ENCODE measurements around the gene SEPTIN5.

Gene SEPTIN5

DNA sequence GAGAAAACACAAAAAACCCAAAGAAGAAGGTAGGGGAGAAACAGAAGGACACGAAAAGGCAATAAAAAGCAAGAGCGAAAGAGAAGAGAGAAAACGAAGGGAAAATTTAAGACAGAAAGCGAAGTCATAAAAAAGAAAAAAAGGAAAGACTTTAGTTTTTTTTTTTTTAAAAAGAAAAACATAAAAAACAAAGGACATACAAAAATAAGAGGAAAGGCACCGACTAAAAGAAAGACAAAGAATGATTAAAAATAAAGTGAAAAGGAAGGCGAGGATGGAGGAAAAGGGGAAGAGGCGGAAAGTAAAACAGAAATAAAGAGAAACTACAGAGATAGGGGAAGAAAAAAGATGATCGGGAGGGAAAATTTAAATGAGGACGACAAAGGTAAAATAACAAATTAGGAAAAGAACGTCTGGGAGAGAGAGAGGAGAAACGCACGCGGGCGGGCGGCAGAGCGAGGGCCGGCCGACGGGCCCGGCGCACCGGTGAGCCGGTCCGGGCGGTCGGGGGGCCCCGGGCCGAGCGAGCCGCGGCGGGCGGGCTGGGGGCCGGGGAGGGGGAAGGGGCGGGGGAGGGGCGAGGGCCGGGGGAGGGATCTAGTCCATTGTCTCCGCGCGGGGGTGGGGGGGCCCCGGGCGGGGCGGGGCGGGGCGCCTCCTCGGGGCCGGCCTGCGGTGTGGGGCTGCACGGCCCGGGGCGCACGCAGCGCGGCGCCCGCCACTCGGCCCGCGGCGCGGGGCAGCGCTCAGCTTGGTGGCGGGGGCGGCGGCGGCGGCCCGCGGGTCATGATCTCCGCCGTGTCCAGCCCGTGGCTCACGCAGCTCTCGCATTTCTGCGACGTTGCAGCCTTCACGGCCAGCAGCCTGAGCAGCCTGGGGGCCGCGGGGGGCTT lies 46.0 kb downstream of the SEPTIN5 start, which contains the start of gene TBX1:
TBX1 (plus strand) TSS at position 721 of the 893 bp plus-strand sequence; CDS start at position 787, 66 bp downstream.
- H3K4me3 Mint-ChIP-seq, result peak within 1 kb of the TSS; percentile 67
- peaks cover 41% of the 10 kb centered on the region for H3K4me1 Mint-ChIP-seq
- H3K36me3 Mint-ChIP-seq, result no peaks in the 10 kb centered on the region
- ATAC-seq, result no peak
- DNase-seq (ENCODE audit: low spot score in 2 of 2), result no peak
- H3K27ac Mint-ChIP-seq, result no peak within 1 kb of the TSS
- H3K9me3 Mint-ChIP-seq, result no peaks in the 10 kb centered on the region

DNA sequence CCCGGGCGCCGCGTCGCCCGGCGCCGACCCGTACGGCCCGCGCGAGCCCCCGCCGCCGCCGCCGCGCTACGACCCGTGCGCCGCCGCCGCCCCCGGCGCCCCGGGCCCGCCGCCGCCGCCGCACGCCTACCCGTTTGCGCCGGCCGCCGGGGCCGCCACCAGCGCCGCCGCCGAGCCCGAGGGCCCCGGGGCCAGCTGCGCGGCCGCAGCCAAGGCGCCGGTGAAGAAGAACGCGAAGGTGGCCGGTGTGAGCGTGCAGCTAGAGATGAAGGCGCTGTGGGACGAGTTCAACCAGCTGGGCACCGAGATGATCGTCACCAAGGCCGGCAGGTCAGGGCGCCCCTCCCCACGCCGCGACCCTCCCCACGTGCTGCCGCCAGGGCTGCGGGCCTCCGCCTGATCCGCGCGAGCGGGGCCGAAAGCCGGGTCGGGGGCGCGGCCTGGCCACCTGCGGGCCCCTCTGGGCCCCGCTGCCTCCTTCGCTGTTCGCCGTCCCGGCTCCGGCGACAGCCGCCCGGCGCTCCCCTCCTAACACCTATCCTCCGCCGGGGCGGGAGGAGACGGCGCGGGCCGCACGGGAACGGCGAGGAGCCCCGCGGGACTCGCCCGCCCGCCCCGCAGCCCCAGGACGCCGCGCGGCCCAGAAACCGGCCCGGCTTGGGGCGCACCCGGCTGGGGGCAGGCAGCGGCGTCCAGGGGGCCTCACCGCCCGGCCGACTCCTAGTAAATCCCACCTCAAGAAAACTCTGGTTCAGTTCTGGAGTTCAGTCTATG lies 46.8 kb downstream of the SEPTIN5 start:
- no peaks in the 10 kb centered on the region for H3K9me3 Mint-ChIP-seq
- H3K36me3 Mint-ChIP-seq, result no peaks in the 10 kb centered on the region
- H3K4me1 Mint-ChIP-seq, result peaks cover 36% of the 10 kb centered on the region
- DNase-seq (ENCODE audit: low spot score in 2 of 2) (no peak), ATAC-seq (no peak)
- no peak overlapping the region for H3K27ac Mint-ChIP-seq
- peak overlapping the region; percentile 31 for H3K4me3 Mint-ChIP-seq

DNA sequence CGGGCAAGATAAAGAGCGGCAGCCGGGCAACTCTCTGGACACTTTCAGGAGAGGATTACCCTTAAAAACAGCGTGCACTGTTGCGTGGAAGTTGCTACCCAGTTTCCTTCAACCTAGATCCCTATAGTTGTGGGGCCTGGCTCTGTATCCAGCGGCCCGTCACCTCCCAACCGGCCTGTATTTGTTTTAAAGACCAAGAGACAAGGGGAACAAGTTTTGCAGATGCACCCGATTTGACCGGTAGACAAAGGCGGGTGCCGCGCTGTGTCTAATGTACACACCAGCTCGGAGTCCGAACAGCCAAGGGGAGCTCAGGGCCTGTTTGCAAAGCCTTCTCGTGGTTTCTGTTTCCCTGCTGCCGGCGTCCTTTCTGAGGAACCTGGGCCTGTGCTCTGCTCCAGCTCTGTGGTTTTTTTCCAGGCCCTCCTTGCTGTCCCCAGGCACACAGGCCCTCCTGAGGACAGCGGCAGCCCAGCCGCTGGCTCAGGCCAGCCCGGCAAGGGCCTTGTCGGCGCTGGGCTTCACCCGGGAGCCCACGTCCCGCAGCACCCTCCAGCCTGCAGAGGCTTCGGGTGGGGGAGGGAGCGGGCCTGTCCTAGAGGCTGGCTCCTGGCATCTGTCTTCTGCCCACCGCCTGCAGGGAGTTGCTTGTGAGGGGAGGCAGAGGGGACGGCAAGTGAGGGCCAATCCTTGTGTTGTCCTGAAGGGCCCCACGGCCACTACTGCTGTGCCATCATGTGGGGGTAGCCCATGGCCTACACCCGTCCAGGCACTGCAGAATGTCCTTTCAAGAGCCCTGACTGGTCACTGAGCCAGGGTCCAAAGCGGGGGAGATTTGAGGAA lies 47.6 kb downstream of the SEPTIN5 start:
- DNase-seq (ENCODE audit: low spot score in 2 of 2), result no peak
- Mint-ChIP-seq H3K36me3 (no peaks in the 10 kb centered on the region), H3K4me1 (peaks cover 31% of the 10 kb centered on the region), H3K4me3 (peak overlapping the region; percentile 31), H3K9me3 (no peaks in the 10 kb centered on the region), H3K27ac (no peak overlapping the region)
- no peak for ATAC-seq

DNA sequence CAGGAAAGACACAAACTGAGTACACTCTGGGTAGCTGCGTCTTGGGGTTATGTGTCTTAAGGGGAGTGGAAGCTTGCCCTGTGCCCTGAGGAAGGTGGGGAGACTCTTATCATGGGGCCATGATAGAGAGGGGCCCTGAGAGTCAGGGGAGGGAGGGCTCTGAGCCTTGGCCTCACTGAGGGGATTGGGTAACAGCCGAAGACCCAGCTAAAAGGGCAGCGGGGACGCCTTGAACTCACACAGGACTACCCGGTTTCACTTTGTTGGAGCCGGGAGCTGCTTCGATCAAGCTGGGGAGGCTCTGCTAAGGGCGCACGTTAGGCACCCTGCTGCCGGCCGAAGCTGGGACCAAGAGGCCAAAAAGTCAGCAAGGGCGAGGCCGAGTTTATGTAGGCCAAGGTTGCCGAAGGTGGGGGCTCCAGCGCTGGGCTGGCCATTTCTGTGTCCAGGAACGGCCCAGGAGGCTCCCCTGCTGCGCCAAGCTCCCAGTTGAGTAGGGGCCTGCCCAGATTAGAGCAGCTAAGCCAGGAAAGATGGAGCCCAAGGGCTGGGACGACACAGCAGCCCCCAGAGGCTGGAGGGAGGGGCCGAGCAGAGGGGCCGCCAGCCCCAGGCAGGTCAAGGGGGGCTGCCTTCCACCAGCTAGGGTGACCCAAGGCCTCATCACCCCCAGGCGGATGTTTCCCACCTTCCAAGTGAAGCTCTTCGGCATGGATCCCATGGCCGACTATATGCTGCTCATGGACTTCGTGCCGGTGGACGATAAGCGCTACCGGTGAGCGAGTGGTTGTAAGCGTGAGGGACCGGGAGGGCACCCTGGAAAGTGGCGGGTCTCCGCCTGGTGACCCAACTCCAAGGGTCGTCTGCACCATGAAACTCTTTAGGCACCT lies 48.5 kb downstream of the SEPTIN5 start:
- H3K4me3 Mint-ChIP-seq, result no peak overlapping the region
- no peaks in the 10 kb centered on the region for H3K36me3 Mint-ChIP-seq
- H3K4me1 Mint-ChIP-seq, result peaks cover 32% of the 10 kb centered on the region
- H3K9me3 Mint-ChIP-seq, result no peaks in the 10 kb centered on the region
- ATAC-seq, result no peak
- DNase-seq (ENCODE audit: low spot score in 2 of 2), result no peak
- no peak overlapping the region for H3K27ac Mint-ChIP-seq

DNA sequence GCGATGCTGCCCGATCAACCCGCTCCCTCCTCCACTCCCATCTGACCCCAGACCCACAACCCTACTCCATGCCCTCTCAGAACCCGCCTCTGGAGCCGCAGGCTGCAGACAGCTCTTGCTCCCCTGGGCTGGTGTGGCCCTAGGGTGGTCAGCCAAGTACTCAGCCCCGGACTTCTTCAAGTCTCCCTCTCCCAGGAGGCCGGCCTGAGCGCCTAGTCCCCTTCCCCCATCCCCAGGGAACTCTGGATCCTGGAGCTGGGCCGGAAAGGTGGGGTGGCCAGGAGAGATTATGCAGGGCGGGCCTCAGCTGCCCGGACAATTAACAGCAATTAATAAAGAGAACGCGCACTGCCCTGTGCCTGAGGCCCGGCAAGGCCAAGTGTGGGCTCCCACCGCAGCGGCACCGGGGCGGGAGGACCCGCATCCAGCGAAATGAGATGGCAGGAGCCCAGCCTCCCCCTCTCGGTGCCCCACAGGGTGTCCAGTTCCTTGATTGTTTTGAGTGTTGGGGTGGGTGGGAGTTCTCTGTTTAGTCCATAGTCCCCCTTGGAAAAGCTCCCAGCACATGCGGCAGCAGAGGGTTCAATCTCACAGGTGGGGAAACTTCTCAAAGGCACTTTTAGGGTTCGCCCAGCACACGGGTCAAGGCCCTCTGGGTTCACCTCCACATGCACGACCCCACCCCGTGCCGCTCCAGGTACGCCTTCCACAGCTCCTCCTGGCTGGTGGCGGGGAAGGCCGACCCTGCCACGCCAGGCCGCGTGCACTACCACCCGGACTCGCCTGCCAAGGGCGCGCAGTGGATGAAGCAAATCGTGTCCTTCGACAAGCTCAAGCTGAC lies 49.4 kb downstream of the SEPTIN5 start:
- no peak overlapping the region for H3K4me3 Mint-ChIP-seq
- DNase-seq (ENCODE audit: low spot score in 2 of 2) (no peak), ATAC-seq (no peak)
- peaks cover 28% of the 10 kb centered on the region for H3K4me1 Mint-ChIP-seq
- no peaks in the 10 kb centered on the region for H3K36me3 Mint-ChIP-seq
- H3K27ac Mint-ChIP-seq, result no peak overlapping the region
- no peaks in the 10 kb centered on the region for H3K9me3 Mint-ChIP-seq

DNA sequence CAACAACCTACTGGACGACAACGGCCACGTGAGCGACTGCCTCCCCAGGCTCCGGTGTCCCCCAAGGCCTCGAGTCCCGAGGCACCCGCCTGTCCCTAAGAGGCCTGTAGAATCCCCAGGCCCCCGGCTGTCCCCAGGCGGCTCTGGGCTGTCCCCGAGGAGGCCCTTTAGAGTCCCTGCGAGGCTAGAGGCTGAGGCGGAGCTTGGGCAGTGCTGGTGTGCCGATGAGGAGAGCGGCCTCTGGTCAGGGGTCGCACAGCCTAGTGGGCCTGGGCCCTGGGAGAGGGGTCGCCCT lies 49.9 kb downstream of the SEPTIN5 start:
- Mint-ChIP-seq H3K27ac (no peak overlapping the region), H3K9me3 (no peaks in the 10 kb centered on the region), H3K4me1 (peaks cover 28% of the 10 kb centered on the region), H3K36me3 (no peaks in the 10 kb centered on the region), H3K4me3 (no peak overlapping the region)
- DNase-seq (ENCODE audit: low spot score in 2 of 2) (no peak), ATAC-seq (no peak)

DNA sequence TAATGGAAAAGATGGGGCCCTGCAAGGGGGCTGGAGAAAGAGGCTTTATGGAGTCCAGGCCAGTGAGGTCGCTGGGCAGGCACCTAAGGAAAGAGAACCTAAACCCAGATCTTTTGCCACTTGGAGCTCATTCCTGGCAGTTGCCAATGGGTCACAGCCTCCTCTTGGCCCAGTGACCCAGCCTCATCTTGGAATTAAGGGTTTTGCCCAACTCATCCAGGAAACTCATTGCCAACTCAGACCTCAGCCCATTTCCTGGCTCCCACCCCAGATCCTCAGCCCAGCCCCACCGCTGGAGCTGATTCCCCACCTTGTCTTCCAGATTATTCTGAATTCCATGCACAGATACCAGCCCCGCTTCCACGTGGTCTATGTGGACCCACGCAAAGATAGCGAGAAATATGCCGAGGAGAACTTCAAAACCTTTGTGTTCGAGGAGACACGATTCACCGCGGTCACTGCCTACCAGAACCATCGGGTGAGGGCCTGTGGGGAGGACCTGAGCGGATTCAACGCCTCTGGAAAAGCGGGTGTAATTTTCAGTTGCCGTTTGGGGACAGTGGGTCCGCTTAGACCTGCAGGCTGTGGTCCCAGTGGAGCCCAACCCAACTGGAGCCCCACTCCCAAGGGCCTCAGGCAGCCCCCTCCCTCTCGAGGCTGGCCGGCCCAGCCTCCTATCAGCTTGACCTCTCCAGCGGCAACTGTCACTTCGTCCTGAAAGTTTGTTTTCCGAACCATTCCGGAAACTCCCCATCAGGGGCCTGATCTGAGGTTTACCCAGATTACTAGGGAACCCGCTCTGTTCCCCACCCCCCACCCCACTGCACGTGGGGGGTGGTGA lies 50.6 kb downstream of the SEPTIN5 start:
- Mint-ChIP-seq H3K27ac (no peak overlapping the region), H3K4me3 (peak overlapping the region; percentile 47), H3K9me3 (no peaks in the 10 kb centered on the region), H3K36me3 (no peaks in the 10 kb centered on the region), H3K4me1 (peaks cover 22% of the 10 kb centered on the region)
- DNase-seq (ENCODE audit: low spot score in 2 of 2) (no peak), ATAC-seq (no peak)

DNA sequence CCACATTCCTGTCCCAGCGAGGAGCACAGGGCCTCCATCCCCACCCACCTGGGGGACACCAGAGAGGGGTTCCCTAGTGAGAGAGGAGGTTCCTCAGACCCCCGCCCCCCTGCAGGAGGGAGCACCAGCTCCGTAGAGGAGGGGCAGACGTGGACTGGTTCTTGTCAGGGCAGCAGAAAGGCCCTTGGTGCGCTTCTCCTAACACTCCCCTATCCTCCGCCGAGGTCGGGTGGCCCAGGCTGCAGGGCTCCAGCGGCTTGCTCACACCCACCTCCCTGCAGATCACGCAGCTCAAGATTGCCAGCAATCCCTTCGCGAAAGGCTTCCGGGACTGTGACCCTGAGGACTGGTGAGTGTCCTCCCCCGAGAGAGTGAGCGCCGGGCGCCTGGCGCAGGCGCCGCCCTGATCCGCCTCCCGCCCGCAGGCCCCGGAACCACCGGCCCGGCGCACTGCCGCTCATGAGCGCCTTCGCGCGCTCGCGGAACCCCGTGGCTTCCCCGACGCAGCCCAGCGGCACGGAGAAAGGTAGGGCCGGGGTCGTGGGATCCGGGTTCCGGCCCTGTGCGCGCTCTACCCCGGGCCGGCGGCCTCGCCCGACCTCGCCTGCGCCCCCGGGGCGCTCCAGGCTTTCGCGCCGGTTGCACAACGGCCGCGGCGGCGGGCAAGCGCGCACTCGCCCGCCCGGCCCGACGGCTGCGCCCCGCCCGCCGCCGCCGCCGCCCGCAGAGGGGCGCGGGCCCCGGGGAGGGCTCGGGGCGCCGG lies 51.4 kb downstream of the SEPTIN5 start:
- Mint-ChIP-seq H3K4me1 (peaks cover 15% of the 10 kb centered on the region), H3K36me3 (no peaks in the 10 kb centered on the region), H3K9me3 (no peaks in the 10 kb centered on the region), H3K4me3 (peak overlapping the region; percentile 47), H3K27ac (no peak overlapping the region)
- ATAC-seq, result peak; percentile 31
- DNase-seq (ENCODE audit: low spot score in 2 of 2), result peak in 1 of 2 donors; percentile 61

DNA sequence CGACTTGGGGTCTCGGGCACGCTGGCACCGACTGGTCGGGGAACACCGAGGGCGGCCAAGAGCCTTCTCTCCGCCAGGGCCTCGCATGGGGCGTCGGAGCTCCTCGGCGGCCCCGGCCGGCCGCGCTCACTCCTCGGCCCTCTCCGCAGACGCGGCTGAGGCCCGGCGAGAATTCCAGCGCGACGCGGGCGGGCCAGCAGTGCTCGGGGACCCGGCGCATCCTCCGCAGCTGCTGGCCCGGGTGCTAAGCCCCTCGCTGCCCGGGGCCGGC lies 51.9 kb downstream of the SEPTIN5 start:
- no peak for DNase-seq (ENCODE audit: low spot score in 2 of 2)
- H3K4me3 Mint-ChIP-seq, result no peak overlapping the region
- H3K36me3 Mint-ChIP-seq, result no peaks in the 10 kb centered on the region
- H3K27ac Mint-ChIP-seq, result no peak overlapping the region
- peaks cover 15% of the 10 kb centered on the region for H3K4me1 Mint-ChIP-seq
- no peaks in the 10 kb centered on the region for H3K9me3 Mint-ChIP-seq
- no peak for ATAC-seq

DNA sequence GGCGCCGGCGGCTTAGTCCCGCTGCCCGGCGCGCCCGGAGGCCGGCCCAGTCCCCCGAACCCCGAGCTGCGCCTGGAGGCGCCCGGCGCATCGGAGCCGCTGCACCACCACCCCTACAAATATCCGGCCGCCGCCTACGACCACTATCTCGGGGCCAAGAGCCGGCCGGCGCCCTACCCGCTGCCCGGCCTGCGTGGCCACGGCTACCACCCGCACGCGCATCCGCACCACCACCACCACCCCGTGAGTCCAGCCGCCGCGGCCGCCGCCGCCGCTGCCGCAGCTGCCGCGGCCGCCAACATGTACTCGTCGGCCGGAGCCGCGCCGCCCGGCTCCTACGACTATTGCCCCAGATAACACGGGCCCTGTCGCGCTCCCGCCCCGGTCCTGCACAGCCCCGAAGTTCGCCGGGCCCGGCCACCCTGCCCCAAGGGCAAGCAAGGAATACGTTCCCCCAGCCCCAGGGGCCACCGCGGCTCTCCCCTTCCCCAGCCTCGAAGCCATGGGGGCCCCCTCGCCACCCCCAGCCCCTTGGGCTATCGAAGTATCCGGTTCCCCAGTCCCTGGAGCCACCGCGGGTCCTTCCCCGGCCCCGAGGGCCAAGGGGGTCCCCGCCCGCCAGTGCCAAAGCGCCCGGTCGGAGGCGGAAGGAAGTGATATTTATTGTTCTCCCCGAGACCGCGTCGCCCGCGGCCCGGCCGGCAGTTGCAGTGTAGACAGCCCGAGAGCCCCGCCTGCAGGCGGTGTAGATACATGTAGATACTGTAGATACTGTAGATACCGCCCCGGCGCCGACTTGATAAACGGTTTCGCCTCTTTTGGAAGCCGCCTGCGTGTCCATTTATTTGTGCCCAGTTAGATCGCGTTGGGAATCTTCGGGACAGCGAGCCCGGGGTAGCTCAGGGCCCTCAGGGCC lies 52.5 kb downstream of the SEPTIN5 start:
- no peaks in the 10 kb centered on the region for H3K9me3 Mint-ChIP-seq
- peak in 1 of 2 donors; percentile 74 for DNase-seq (ENCODE audit: low spot score in 2 of 2)
- H3K4me3 Mint-ChIP-seq, result peak overlapping the region; percentile 56
- H3K36me3 Mint-ChIP-seq, result no peaks in the 10 kb centered on the region
- peak; percentile 66 for ATAC-seq
- no peak overlapping the region for H3K27ac Mint-ChIP-seq
- peaks cover 15% of the 10 kb centered on the region for H3K4me1 Mint-ChIP-seq

DNA sequence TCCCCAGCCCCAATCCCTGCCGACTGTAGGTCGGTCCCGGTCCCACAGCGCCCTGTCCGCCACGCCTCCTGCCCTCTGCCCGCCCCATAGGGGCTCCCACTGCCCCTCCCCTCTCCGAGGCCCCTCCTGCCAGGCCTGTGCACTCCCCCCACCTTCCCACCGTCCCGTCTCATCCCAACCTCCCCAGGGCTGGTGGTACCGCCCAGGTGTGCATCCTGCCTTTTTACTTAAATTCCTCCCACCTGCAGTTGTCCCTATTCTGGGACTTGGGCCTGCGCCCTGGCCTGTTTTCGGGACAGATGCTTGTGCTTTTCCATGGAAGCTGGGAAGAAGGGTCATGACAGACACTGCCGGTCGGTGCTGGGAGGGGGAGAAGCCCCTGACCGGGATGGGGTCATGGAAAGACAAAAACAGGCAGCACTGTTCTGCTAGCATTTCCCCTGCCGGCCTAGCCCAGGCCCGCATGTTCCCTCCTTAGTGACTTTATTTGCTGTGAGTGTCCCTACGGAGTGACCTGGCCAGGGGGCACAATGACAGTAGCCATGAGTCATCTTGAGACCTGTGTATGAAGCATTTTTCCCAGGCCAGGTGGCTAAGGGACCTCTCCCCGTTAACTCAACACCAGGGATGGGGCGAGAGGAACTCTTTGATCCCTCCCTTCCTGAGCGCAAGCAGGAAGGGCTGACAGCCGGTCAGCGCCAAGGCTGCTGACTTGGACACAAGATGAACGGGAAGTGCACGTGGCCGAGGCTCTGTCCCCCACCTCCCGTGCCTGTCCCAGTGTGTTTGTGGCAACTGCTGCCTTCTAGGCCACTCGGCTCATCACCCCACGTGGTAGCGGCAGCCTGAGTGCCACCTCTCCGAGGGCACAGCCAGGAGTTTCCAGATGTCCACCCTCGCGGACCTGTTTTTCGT lies 53.4 kb downstream of the SEPTIN5 start:
- Mint-ChIP-seq H3K4me3 (peak overlapping the region; percentile 56), H3K27ac (no peak overlapping the region), H3K9me3 (no peaks in the 10 kb centered on the region), H3K4me1 (peaks cover 9% of the 10 kb centered on the region), H3K36me3 (no peaks in the 10 kb centered on the region)
- no peak for DNase-seq (ENCODE audit: low spot score in 2 of 2)
- no peak for ATAC-seq
